Measurements from ENCODE around the gene EXOC4.

EXOC4 gene

DNA sequence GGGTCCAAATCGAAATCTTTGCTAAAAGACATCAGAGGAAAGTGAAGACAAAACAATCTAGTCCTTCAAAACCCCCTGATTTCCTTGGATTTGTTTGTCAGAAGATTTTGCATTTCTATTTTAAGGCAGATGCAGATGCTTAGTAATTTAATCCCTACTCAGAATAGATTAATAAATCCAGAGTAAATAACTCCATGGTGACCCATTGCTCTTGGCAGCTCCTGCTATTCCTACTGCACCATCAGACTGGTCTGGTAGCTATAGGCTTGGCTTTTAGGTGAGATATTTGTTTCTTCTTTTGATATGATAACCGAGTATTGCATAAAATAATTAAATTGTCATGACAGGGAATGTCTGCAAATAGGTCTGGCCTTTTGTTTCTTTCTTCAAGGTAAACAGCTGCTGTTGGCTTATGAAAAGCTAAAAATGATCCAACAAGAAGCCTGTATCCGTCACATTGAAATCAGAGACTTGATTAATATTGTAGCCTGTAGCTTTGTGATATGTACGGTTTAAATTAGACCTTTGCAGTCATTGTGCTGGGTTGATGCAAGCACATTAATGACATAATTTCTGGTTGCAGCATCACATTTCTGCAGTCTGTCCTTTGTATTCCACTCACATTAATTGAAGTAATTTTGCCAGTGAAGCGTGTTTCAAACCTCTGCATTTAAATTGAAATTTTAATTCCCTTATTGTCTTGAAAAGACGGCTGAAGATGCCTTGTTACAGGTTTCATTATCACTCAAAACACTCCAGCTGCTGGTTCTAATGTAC, 40.7 kb downstream of the EXOC4 start:
- Histone ChIP-seq H3K4me2 (ENCODE audit: low read depth, low read length, poor library complexity, severe bottlenecking) (no peak overlapping the region), H3K4me3 (ENCODE audit: low read length, poor library complexity, severe bottlenecking) (no peak overlapping the region), H3K79me2 (ENCODE audit: insufficient read depth, low read length) (0 out of 2 replicates have a peak, but pooled peaks cover 6% of the 10 kb centered on the region), H3K27me3 (ENCODE audit: insufficient read depth, low read length, poor library complexity, severe bottlenecking) (no peaks in the 10 kb centered on the region), H3K9ac (ENCODE audit: low read depth, low read length, poor library complexity, severe bottlenecking) (no peak overlapping the region), H3K9me3 (ENCODE audit: insufficient read depth, low read depth, low read length) (no peaks in the 10 kb centered on the region), H3K4me1 (ENCODE audit: insufficient read depth, low read length, poor library complexity, severe bottlenecking) (no peaks in the 10 kb centered on the region), H2AFZ (ENCODE audit: low read length) (no peak overlapping the region), H4K20me1 (ENCODE audit: insufficient read depth, low read length, poor library complexity, severe bottlenecking) (no peaks in the 10 kb centered on the region), H3K9me2 (replicated peaks; ENCODE audit: low read depth, low read length) (no peaks in the 10 kb centered on the region), H3K36me3 (ENCODE audit: insufficient read depth, low read length) (peaks cover 33% of the 10 kb centered on the region; the same call in 1 of the 2 replicates), H3F3A (ENCODE audit: low read depth) (no peaks in the 10 kb centered on the region)
- TF ChIP-seq CTCF (conservative IDR thresholded peaks at IDR 0.05; ENCODE audit: low read length) (no peak), EZH2phosphoT487 (IDR thresholded peaks at IDR 0.05; ENCODE audit: borderline replicate concordance) (no peak)

- Histone ChIP-seq H3K27me3 (ENCODE audit: insufficient read depth, low read length, poor library complexity, severe bottlenecking) (no peaks in the 10 kb centered on the region), H3F3A (ENCODE audit: low read depth) (no peaks in the 10 kb centered on the region), H3K79me2 (ENCODE audit: insufficient read depth, low read length) (0 out of 2 replicates have a peak, but pooled peaks cover 9% of the 10 kb centered on the region), H3K9me3 (ENCODE audit: insufficient read depth, low read depth, low read length) (no peaks in the 10 kb centered on the region), H2AFZ (ENCODE audit: low read length) (no peak overlapping the region), H3K4me3 (ENCODE audit: low read length, poor library complexity, severe bottlenecking) (no peak overlapping the region), H3K36me3 (ENCODE audit: insufficient read depth, low read length) (peaks cover 26% of the 10 kb centered on the region; the same call in 1 of the 2 replicates), H3K4me1 (ENCODE audit: insufficient read depth, low read length, poor library complexity, severe bottlenecking) (no peaks in the 10 kb centered on the region), H3K9me2 (replicated peaks; ENCODE audit: low read depth, low read length) (no peaks in the 10 kb centered on the region), H3K4me2 (ENCODE audit: low read depth, low read length, poor library complexity, severe bottlenecking) (no peak overlapping the region), H3K9ac (ENCODE audit: low read depth, low read length, poor library complexity, severe bottlenecking) (no peak overlapping the region), H4K20me1 (ENCODE audit: insufficient read depth, low read length, poor library complexity, severe bottlenecking) (no peaks in the 10 kb centered on the region)
- TF ChIP-seq EZH2phosphoT487 (IDR thresholded peaks at IDR 0.05; ENCODE audit: borderline replicate concordance) (no peak), CTCF (conservative IDR thresholded peaks at IDR 0.05; ENCODE audit: low read length) (no peak)
Measured at GRCh38 chr7:133294234-133294633, 41.4 kb downstream of the EXOC4 start.

- 0 out of 2 replicates have a peak, but pooled peaks cover 10% of the 10 kb centered on the region for H3K79me2 ChIP-seq (ENCODE audit: insufficient read depth, low read length)
Measured at GRCh38 chr7:133295484-133295883, 42.6 kb downstream of the EXOC4 start.

More at GRCh38 chr7:133295484-133295883, 42.6 kb downstream of the EXOC4 start:
- no peaks in the 10 kb centered on the region for H3K9me2 ChIP-seq (replicated peaks; ENCODE audit: low read depth, low read length)
- no peak overlapping the region for H3K9ac ChIP-seq (ENCODE audit: low read depth, low read length, poor library complexity, severe bottlenecking)
- H3K4me3 ChIP-seq (ENCODE audit: low read length, poor library complexity, severe bottlenecking) = no peak overlapping the region
- no peaks in the 10 kb centered on the region for H3F3A ChIP-seq (ENCODE audit: low read depth)
- H3K27me3 ChIP-seq (ENCODE audit: insufficient read depth, low read length, poor library complexity, severe bottlenecking) = no peaks in the 10 kb centered on the region
- TF ChIP-seq EZH2phosphoT487 (IDR thresholded peaks at IDR 0.05; ENCODE audit: borderline replicate concordance) = no peak
- TF ChIP-seq CTCF (conservative IDR thresholded peaks at IDR 0.05; ENCODE audit: low read length) = no peak
- no peak overlapping the region for H3K4me2 ChIP-seq (ENCODE audit: low read depth, low read length, poor library complexity, severe bottlenecking)
- H2AFZ ChIP-seq (ENCODE audit: low read length) = no peak overlapping the region
- peaks cover 14% of the 10 kb centered on the region; the same call in 1 of the 2 replicates for H3K36me3 ChIP-seq (ENCODE audit: insufficient read depth, low read length)
- H4K20me1 ChIP-seq (ENCODE audit: insufficient read depth, low read length, poor library complexity, severe bottlenecking) = no peaks in the 10 kb centered on the region
- no peaks in the 10 kb centered on the region for H3K4me1 ChIP-seq (ENCODE audit: insufficient read depth, low read length, poor library complexity, severe bottlenecking)
- H3K9me3 ChIP-seq (ENCODE audit: insufficient read depth, low read depth, low read length) = no peaks in the 10 kb centered on the region
